ENCODE results near the gene TPRN.

TPRN gene

DNA sequence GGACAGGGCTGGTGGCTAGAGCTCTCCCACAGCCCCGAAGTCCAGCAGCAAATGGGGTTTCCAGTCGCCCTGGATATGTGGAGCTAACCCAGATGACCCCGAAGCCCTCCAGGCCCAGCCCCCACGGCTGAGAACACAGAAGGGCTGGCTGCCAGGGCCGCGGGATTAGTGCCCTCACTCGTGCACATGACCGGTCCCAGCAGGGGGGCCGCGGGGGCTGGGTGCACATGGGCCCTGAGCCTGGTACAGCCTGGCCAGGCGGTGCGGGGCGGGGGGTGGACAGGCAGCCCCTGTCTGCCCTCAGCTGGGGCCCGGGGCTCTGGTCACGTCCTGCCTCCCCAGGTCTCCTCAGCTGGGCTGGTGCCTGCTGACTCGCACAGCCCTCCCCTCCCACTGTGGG lies 6.2 kb downstream of the TPRN start:
- DNase-seq (ENCODE audit: low read depth), result no peak
- TF ChIP-seq, protein P1, sequence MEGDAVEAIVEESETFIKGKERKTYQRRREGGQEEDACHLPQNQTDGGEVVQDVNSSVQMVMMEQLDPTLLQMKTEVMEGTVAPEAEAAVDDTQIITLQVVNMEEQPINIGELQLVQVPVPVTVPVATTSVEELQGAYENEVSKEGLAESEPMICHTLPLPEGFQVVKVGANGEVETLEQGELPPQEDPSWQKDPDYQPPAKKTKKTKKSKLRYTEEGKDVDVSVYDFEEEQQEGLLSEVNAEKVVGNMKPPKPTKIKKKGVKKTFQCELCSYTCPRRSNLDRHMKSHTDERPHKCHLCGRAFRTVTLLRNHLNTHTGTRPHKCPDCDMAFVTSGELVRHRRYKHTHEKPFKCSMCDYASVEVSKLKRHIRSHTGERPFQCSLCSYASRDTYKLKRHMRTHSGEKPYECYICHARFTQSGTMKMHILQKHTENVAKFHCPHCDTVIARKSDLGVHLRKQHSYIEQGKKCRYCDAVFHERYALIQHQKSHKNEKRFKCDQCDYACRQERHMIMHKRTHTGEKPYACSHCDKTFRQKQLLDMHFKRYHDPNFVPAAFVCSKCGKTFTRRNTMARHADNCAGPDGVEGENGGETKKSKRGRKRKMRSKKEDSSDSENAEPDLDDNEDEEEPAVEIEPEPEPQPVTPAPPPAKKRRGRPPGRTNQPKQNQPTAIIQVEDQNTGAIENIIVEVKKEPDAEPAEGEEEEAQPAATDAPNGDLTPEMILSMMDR (IDR thresholded peaks at IDR 0.05; ENCODE audit: control insufficient read depth, extremely low read depth, insufficient read depth), result no peak
- peak overlapping the region; percentile 42 for H3K4me3 ChIP-seq (ENCODE audit: low read depth, low read length)

- DNase-seq (ENCODE audit: low read depth), result no peak
- TF ChIP-seq, protein P1 (IDR thresholded peaks at IDR 0.05; ENCODE audit: control insufficient read depth, extremely low read depth, insufficient read depth), result no peak
- H3K4me3 ChIP-seq (ENCODE audit: low read depth, low read length), result no peak overlapping the region
Observed at GRCh38 chr9:137193771-137194170, 6.8 kb downstream of the TPRN start.

DNA sequence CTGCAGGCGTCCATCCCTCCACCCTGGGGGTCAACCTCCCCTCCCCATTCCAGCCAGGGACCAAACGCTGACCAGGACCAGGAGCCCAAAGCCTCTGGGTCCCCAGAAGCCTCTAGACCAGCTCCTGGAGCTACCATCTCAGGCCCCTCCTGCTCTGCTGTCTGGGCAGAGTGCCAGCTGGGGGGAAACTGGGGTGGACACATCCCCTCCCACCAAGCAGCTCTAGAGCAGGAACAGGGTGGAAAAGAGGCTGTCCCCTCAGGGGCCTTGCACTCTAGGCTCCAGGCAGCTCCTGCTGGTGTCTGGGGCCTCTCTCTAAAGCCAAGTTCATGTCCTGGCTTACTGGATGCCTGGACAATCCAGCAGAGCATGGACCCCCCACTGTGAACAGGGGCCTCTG lies 7.7 kb downstream of the TPRN start:
- no peak for DNase-seq (ENCODE audit: low read depth)
- TF ChIP-seq, protein P1 (IDR thresholded peaks at IDR 0.05; ENCODE audit: control insufficient read depth, extremely low read depth, insufficient read depth), result no peak
- H3K4me3 ChIP-seq (ENCODE audit: low read depth, low read length), result no peak overlapping the region

DNA sequence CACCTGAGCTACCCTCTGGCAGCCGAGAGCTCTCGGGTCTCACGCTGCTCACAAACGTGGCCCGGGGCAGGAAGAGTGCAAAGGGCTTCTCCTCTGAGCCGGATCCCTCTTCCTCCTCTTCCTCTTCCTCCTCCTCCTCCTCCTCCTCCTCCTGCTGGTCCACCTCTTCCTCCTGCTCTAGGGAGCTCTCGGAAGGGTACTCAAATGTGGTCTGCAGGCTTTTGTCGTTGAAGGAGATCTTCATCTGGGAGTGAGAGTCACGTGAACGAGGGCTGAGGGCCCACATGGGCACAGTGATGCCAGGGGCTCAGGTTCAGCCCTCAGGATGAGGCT lies 8.1 kb downstream of the TPRN start:
- no peak overlapping the region for H3K4me3 ChIP-seq (ENCODE audit: low read depth, low read length)
- TF ChIP-seq, protein P1 (IDR thresholded peaks at IDR 0.05; ENCODE audit: control insufficient read depth, extremely low read depth, insufficient read depth), result no peak
- DNase-seq (ENCODE audit: low read depth), result no peak

- H3K4me3 ChIP-seq (ENCODE audit: low read depth, low read length), result no peak overlapping the region
- TF ChIP-seq, protein P1 (IDR thresholded peaks at IDR 0.05; ENCODE audit: control insufficient read depth, extremely low read depth, insufficient read depth), result no peak
- no peak for DNase-seq (ENCODE audit: low read depth)
Observed at GRCh38 chr9:137191691-137192447, 8.7 kb downstream of the TPRN start.

- H3K4me3 ChIP-seq (ENCODE audit: low read depth, low read length), result no peak overlapping the region
- DNase-seq (ENCODE audit: low read depth), result no peak
- TF ChIP-seq, protein P1 (IDR thresholded peaks at IDR 0.05; ENCODE audit: control insufficient read depth, extremely low read depth, insufficient read depth), result no peak
Observed at GRCh38 chr9:137191245-137191644, 9.3 kb downstream of the TPRN start.

GRCh38 chr9:137190315-137190856 lies 10.2 kb downstream of the TPRN start:
- no peak for DNase-seq (ENCODE audit: low read depth)
- peak overlapping the region; percentile 100 for H3K4me3 ChIP-seq (ENCODE audit: low read depth, low read length)
- TF ChIP-seq, protein P1 (IDR thresholded peaks at IDR 0.05; ENCODE audit: control insufficient read depth, extremely low read depth, insufficient read depth), result peak; percentile 64

Measured in LNCaP clone FGC (cell line).